DMS 273 (cell line): ENCODE measurements around the gene ATXN1.

ENCODE experiments used
- DNase-seq: peaks from one replicate; lab custom pipeline; 2025; ENCODE audit not compliant: unreplicated experiment; lab: John Stamatoyannopoulos, UW

The ATXN1 gene

DNA sequence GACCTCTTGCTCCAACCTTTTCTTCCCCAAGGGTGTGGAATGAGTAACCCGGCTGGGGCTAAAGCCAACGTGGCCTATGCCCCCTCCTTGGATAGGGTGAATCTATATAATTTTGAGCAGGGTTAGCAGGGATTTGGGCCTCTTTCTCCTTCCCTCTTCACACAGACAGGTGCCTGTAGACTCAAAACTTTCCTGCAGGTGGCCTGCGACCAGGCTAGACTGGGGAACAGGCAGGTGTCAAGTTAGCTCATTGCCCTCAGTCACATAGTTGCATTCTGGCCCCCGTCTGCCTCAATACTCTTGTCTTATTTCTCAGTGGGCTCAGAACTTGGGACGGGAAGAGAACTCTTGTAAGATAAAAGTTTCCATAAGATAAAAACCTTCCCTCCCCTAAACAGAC lies 243.0 kb downstream of the ATXN1 start:
- no peak for DNase-seq

DNA sequence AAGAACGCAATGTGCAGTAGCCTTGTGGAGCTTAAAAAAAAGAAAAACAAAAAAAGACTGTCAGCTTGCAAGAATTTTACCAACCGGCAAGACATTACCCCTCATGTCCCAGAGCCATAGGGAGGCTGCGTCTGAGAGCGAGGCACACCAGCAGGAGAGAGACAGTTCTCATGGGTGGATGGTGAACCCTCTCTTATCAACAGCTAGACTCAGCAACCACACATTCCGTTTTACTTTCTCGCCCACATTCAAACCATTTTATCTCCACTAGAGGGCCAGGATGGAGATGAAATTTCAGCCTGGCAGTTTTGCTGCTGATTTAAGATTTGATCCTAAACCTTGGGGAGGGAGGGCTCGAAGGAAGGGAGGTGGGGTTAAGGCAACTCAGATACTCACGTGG lies 247.0 kb downstream of the ATXN1 start:
- DNase-seq: peak; percentile 67

- no peak for DNase-seq
Measured at GRCh38 chr6:16512544-16513290, 248.5 kb downstream of the ATXN1 start.

GRCh38 chr6:16511723-16512489 lies 249.4 kb downstream of the ATXN1 start:
- DNase-seq: no peak

GRCh38 chr6:16511040-16511660 lies 250.1 kb downstream of the ATXN1 start:
- DNase-seq: peak; percentile 68

GRCh38 chr6:16510245-16510644 lies 251.0 kb downstream of the ATXN1 start:
- DNase-seq: no peak

DNA sequence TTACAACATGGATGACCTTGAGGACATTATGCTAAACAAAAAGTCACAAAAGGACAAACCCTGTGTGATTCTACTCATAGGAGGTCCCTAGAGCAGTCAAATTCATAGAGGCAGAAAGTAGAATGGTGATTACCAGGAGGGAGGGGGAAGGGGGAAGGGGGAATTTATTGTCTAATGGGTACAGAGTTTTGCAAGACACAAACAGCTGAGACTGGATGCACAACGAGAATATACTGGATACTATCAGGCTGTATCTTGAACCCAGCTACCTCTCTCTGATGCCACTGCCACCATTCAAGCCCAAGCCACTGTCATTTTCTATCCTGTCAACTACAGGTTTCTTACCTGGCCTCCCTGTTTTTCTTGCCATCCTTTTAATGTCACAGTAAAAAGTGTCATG lies 252.3 kb downstream of the ATXN1 start:
- DNase-seq: no peak

GRCh38 chr6:16505711-16506357 lies 255.4 kb downstream of the ATXN1 start:
- no peak for DNase-seq

GRCh38 chr6:16504609-16505008 lies 256.7 kb downstream of the ATXN1 start:
- DNase-seq: no peak

- no peak for DNase-seq
Measured at GRCh38 chr6:16503970-16504415, 257.3 kb downstream of the ATXN1 start.

GRCh38 chr6:16503241-16503775 lies 258.0 kb downstream of the ATXN1 start:
- peak; percentile 62 for DNase-seq

GRCh38 chr6:16498957-16499356 lies 262.3 kb downstream of the ATXN1 start:
- no peak for DNase-seq

- no peak for DNase-seq
Measured at GRCh38 chr6:16498237-16498636, 263.0 kb downstream of the ATXN1 start.

DNA sequence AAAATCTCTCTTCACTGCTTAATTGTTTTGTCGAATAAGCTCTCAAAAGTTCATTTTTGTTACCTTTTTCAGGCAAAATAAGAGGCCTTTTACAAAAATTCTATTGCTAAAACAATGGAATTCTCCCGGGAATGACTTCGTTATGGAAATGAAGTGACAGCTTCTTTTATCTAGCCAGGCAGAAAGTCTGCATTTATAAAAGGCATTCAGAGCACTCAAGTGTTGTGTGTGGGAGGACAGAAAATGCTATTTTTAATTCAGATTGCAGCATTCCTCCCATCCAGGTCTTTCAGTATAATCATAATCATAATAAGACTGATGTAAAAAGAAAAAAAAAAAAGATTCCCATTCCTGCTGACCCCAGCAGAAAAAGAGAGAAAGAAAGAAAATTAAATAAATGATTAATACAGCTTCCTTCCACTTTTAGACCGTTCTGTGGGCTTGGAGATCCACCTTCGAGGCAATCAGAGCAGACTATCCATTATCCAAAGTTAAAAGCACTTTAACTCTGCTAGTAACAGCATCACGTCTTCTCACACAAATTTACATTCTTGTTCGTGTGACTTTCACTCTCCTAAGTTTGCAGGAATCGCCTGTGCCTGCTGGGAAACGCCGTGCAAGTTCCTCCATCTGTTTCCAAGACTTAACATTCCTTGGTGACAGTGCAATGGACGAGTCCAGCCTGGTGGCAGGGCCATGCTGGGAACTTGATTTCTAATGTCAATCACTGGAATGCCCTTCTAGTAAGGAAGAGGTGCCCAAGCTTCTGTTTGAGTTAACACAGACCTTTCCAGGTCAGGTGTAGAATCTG lies 264.1 kb downstream of the ATXN1 start:
- DNase-seq: peak; percentile 39

- DNase-seq: peak; percentile 23
Measured at GRCh38 chr6:16496210-16496609, 265.1 kb downstream of the ATXN1 start.

GRCh38 chr6:16494793-16495192 lies 266.5 kb downstream of the ATXN1 start:
- no peak for DNase-seq

DNA sequence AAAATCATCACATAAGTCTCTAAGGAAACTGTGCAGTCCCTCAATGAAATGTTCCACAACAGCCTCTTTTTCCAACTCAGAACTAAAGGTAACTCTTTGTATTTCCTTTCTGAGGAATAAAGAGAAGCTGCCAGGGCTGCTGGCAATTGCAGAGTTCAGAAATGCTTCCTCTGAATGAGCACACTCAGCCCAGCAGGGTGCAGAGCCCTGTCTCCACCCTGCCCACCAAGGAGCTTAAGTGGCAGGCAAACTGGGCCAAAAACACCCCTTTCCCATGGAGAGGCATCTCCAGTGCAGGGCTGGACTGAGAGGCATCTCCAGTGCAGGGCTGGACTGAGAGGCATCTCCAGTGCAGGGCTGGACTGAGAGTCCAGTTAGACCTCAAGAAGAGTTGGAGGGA lies 267.5 kb downstream of the ATXN1 start:
- no peak for DNase-seq

- no peak for DNase-seq
Measured at GRCh38 chr6:16493112-16493511, 268.1 kb downstream of the ATXN1 start.

DNA sequence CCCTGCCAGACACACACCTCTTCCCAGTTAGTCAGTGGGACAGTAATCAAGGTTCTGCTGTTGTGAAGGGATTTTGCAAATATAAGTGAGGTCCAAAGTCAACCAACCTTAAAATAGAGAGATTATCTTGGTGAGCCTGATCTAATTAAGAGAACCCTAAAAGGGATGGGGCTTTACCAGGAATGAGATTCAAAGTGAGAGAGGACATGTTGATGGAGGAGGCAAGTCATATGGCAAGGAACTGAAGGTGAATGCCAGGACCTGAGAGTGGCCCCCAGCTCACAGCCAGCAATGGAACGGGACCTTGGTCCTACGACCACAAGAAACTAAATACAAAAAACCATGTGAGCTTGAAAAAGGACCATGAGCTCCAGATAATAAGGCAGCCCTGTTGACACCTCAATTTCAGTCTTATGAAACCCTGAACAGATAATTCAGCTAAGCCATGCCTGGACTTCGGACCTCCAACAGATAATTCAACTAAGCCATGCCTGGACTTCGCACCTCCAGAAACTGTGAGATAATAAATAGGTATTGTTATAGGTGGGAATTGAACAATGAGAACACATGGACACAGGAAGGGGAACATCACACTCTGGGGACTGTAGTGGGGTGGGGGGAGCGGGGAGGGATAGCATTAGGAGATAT lies 269.5 kb downstream of the ATXN1 start:
- no peak for DNase-seq

- no peak for DNase-seq
Measured at GRCh38 chr6:16490616-16491015, 270.6 kb downstream of the ATXN1 start.
